Keratinocyte (primary cell): ENCODE results near the gene MGAT5B. TPM values are rescaled to one million over a fixed set of nuclear protein-coding genes. Genes with fewer than 3 reads are reported as not detected.

Experiments used
- DNase-seq: peaks from one replicate; pipeline ENCODE4 v3.0.0-alpha.2; 2011; ENCODE audit warnings: low read depth, missing footprints, low spot score
- FAIRE-seq: peaks from 2 replicates; lab custom pipeline; 2011; peaks lifted over from hg19 to GRCh38; lab: Jason Lieb, UNC
- H2AFZ ChIP-seq: 2 replicates; pipeline ENCODE4 v1.6.0; 2012; ENCODE audit warnings: low read length, control low read depth, inconsistent platforms; ENCODE audit not compliant: control insufficient read depth
- H3K27ac ChIP-seq: 2 replicates; pipeline ENCODE4 v1.5.1; 2011; ENCODE audit warnings: low read length; ENCODE audit not compliant: control insufficient read depth, insufficient read depth
- H3K27me3 ChIP-seq: 3 replicates; pipeline ENCODE4 v1.6.0; 2011; ENCODE audit warnings: low read length; ENCODE audit not compliant: control insufficient read depth, insufficient read depth; ENCODE audit errors: extremely low read depth
- H3K36me3 ChIP-seq, 2 experiments: 2 replicates in 1 of 2; 3 replicates in 1 of 2; pipeline ENCODE4 v1.5.1; 2011; ENCODE audit warnings: low read length in 2 of 2, mild to moderate bottlenecking in 1 of 2; ENCODE audit not compliant: control insufficient read depth in 2 of 2, insufficient read depth in 2 of 2; ENCODE audit errors: extremely low read depth in 1 of 2
- H3K4me1 ChIP-seq: 3 replicates; pipeline ENCODE4 v1.5.1; 2011; ENCODE audit warnings: low read length; ENCODE audit not compliant: control insufficient read depth, insufficient read depth; ENCODE audit errors: extremely low read depth
- H3K4me2 ChIP-seq: 3 replicates; pipeline ENCODE4 v1.6.0; 2011; ENCODE audit warnings: low read depth, low read length; ENCODE audit not compliant: control insufficient read depth, insufficient read depth; ENCODE audit errors: extremely low read depth
- H3K4me3 ChIP-seq, 3 experiments: fragments of 200-600 bp in 1 of 3; sonication (generic) in 1 of 3; 2 replicates in 2 of 3; 3 replicates in 1 of 3; pipeline ENCODE4 v1.5.1; 2011 to 2016; ENCODE audit warnings: low read length in 3 of 3, mild to moderate bottlenecking in 3 of 3, control low read depth in 2 of 3, inconsistent platforms in 1 of 3, low read depth in 1 of 3, mixed read lengths in 1 of 3, mixed run types in 1 of 3, moderate library complexity in 1 of 3; ENCODE audit not compliant: control insufficient read depth in 2 of 3, insufficient read depth in 2 of 3; ENCODE audit errors: extremely low read depth in 1 of 3
- H3K79me2 ChIP-seq: 2 replicates; pipeline ENCODE4 v1.6.0; 2012; ENCODE audit warnings: low read length; ENCODE audit not compliant: control insufficient read depth, insufficient read depth
- H3K9ac ChIP-seq: 3 replicates; pipeline ENCODE4 v1.6.0; 2011; ENCODE audit warnings: low read length; ENCODE audit not compliant: control insufficient read depth, insufficient read depth; ENCODE audit errors: extremely low read depth
- H3K9me1 ChIP-seq: 3 replicates; pipeline ENCODE4 v1.6.0; 2011; ENCODE audit warnings: low read length; ENCODE audit not compliant: control insufficient read depth, insufficient read depth; ENCODE audit errors: extremely low read depth
- H3K9me3 ChIP-seq: 2 replicates; pipeline ENCODE4 v1.5.1; 2012; ENCODE audit warnings: low read depth, low read length; ENCODE audit not compliant: control insufficient read depth
- H4K20me1 ChIP-seq: 3 replicates; pipeline ENCODE4 v1.6.0; 2011; ENCODE audit warnings: low read length; ENCODE audit not compliant: control insufficient read depth, insufficient read depth; ENCODE audit errors: extremely low read depth
- CTCF ChIP-seq, 3 experiments: IDR thresholded peaks in 1 of 3; conservative IDR thresholded peaks in 1 of 3; optimal IDR thresholded peaks in 1 of 3; 2 replicates in 2 of 3; 3 replicates in 1 of 3; pipeline versions ENCODE3 to v1.5.1; 2011; ENCODE audit warnings: low read length in 3 of 3, mild to moderate bottlenecking in 3 of 3, moderate library complexity in 2 of 3, control low read depth in 1 of 3, inconsistent platforms in 1 of 3; ENCODE audit not compliant: insufficient read depth in 2 of 3; ENCODE audit errors: extremely low read depth in 1 of 3
- EZH2 ChIP-seq: IDR thresholded peaks from one replicate; pipeline ENCODE4 v1.6.1; 2012; ENCODE audit warnings: inconsistent platforms, mild to moderate bottlenecking, low read length, moderate library complexity
- dilution Hi-C: fragments of 300-500 bp; cut with MboI; formaldehyde crosslinking; loops from one replicate; pipeline ENCODE4 v1.7.0; 2020; ENCODE audit warnings: low sequenced_read_pairs; ENCODE audit not compliant: extremely low pct_ligation_motif_present
- polyA plus RNA-seq, 5 experiments: library from polyadenylated mRNA; depleted of rRNA in 3 of 5; stranded (reverse) in 3 of 5; stranded (forward) in 1 of 5; unstranded in 1 of 5; fragments of >200 nt; gene quantifications; 1 replicate in 1 of 5; 2 replicates in 3 of 5; 3 replicates in 1 of 5; pipeline versions ENCODE4 v1.2.1 to v1.2.3, GENCODE V29; 2011 to 2012; ENCODE audit warnings: missing spikeins in 2 of 5, low read depth in 1 of 5, low replicate concordance in 1 of 5

MGAT5B gene
- polyA plus RNA-seq, 1 donor (not counting 4 experiments of a cell fraction or from before 2014, with no cell fraction given) = 0.29 TPM

- Histone ChIP-seq H3K27me3 (peaks cover 8% of the 10 kb centered on the region), H3K36me3 (no peaks in the 10 kb centered on the region), H3K27ac (no peak overlapping the region), H2AFZ (no peak overlapping the region), H3K79me2 (no peaks in the 10 kb centered on the region), H3K9me1 (no peaks in the 10 kb centered on the region), H3K4me2 (no peak overlapping the region), H3K4me3 (no peak overlapping the region), H4K20me1 (peaks cover 3% of the 10 kb centered on the region), H3K9ac (no peak overlapping the region), H3K9me3 (no peaks in the 10 kb centered on the region), H3K4me1 (no peaks in the 10 kb centered on the region)
- dilution Hi-C loops = no loop called here
- no peak for TF ChIP-seq EZH2
- no peak for TF ChIP-seq CTCF (optimal IDR thresholded peaks at IDR 0.05 in 1 of 3, IDR thresholded peaks at IDR 0.05 in 1 of 3, conservative IDR thresholded peaks at IDR 0.05 in 1 of 3; ENCODE audit: extremely low read depth in 1 of 3, insufficient read depth in 2 of 3, low read length in 3 of 3)
- FAIRE-seq (no peak), DNase-seq (no peak)
Measured at GRCh38 chr17:76912421-76913164, 44.4 kb downstream of the MGAT5B start.

GRCh38 chr17:76914937-76915336 is 46.7 kb downstream of the MGAT5B start:
- Histone ChIP-seq H3K4me2 (no peak overlapping the region), H3K9ac (no peak overlapping the region), H3K9me3 (no peaks in the 10 kb centered on the region), H3K27me3 (peaks cover 21% of the 10 kb centered on the region), H3K4me1 (no peaks in the 10 kb centered on the region), H4K20me1 (peaks cover 3% of the 10 kb centered on the region), H3K4me3 (no peak overlapping the region), H3K79me2 (no peaks in the 10 kb centered on the region), H3K36me3 (no peaks in the 10 kb centered on the region), H3K9me1 (no peaks in the 10 kb centered on the region), H3K27ac (no peak overlapping the region), H2AFZ (no peak overlapping the region)
- FAIRE-seq (no peak), DNase-seq (no peak)
- no peak for TF ChIP-seq EZH2
- TF ChIP-seq CTCF (optimal IDR thresholded peaks at IDR 0.05 in 1 of 3, IDR thresholded peaks at IDR 0.05 in 1 of 3, conservative IDR thresholded peaks at IDR 0.05 in 1 of 3; ENCODE audit: extremely low read depth in 1 of 3, insufficient read depth in 2 of 3, low read length in 3 of 3) = no peak
- dilution Hi-C loops = no loop called here
